GM13976 (cell line): ENCODE results near the gene SRPRB.

Source experiments
- DNase-seq: peaks from one replicate; pipeline ENCODE4 v3.0.0; 2012; ENCODE audit warnings: low spot score
- in situ Hi-C: fragments of 300-500 bp; cut with MboI; formaldehyde crosslinking; loops from one replicate; pipeline ENCODE4 v1.12.0; 2022; ENCODE audit warnings: low sequenced_read_pairs, mixed read lengths, inconsistent platforms; ENCODE audit not compliant: unreplicated experiment
- TF ChIP-seq, protein P1 (sequence below): IDR thresholded peaks from 2 replicates; pipeline ENCODE4 v1.5.1; 2012; ENCODE audit warnings: borderline replicate concordance, mild to moderate bottlenecking; ENCODE audit not compliant: insufficient read depth; ENCODE audit errors: extremely low read depth, missing control alignments, control extremely low read depth

The SRPRB gene

DNA sequence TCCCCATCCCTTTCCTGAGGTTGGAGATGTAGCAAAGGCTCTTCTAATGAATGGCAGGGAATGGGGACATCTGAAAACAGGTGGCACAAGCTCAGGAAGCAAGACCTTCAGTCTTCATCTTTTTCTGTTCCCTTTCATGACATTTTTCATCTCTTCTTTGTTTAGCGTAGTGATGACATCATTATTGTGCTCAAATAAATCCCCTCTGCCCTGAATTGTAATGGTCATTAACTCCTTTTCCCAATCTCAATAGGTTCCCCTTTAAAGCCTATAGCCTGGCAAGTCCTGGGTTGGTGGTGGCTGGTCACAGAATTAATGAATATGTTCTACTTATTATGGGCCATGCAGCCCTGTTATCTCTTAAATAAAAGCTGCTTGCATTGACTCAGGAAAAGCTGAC lies 38.0 kb upstream of the SRPRB start:
- TF ChIP-seq, protein P1, sequence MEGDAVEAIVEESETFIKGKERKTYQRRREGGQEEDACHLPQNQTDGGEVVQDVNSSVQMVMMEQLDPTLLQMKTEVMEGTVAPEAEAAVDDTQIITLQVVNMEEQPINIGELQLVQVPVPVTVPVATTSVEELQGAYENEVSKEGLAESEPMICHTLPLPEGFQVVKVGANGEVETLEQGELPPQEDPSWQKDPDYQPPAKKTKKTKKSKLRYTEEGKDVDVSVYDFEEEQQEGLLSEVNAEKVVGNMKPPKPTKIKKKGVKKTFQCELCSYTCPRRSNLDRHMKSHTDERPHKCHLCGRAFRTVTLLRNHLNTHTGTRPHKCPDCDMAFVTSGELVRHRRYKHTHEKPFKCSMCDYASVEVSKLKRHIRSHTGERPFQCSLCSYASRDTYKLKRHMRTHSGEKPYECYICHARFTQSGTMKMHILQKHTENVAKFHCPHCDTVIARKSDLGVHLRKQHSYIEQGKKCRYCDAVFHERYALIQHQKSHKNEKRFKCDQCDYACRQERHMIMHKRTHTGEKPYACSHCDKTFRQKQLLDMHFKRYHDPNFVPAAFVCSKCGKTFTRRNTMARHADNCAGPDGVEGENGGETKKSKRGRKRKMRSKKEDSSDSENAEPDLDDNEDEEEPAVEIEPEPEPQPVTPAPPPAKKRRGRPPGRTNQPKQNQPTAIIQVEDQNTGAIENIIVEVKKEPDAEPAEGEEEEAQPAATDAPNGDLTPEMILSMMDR: no peak
- in situ Hi-C loops: no loop called here
- DNase-seq: no peak

DNA sequence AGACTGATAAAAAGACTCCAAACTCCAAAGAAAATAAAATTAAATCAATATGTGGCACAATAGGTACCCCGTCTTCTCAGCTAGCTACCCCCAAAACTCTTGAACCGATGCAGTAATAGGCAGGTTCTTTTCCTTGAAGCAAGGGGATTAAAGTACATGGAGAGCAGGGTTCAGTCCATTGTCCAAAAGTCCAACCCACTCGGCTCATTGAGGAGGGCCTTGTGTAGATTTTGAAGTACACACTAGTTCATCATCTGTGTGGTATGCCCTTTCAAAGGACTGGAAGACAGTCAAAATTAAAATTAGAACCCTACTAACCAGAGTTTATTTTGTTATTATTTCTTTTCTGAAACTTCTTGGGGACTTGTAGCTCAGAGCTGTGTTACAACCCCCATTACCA lies 36.1 kb upstream of the SRPRB start:
- TF ChIP-seq, protein P1: no peak
- in situ Hi-C loops: no loop called here
- DNase-seq: no peak

DNA sequence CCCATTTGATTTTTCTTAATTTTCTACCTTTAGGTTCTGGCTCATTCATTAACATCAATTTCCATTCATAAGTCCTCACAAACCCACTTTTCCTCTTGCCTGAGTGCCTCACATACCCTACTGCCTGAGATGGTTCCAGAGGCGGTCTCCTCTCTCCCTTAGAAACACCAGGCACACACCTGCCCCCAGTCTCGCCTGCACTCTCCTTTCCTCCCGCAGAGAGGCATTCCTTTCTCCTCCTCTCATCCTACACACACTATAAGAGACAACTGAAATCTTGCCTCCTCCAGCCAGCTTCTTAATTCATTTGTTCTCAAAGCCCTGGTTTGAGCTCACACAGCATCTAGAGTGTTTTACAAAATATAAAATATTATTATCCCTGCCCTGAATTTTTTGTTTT lies 31.9 kb upstream of the SRPRB start:
- DNase-seq: no peak
- in situ Hi-C loops: no loop called here
- TF ChIP-seq, protein P1: no peak

DNA sequence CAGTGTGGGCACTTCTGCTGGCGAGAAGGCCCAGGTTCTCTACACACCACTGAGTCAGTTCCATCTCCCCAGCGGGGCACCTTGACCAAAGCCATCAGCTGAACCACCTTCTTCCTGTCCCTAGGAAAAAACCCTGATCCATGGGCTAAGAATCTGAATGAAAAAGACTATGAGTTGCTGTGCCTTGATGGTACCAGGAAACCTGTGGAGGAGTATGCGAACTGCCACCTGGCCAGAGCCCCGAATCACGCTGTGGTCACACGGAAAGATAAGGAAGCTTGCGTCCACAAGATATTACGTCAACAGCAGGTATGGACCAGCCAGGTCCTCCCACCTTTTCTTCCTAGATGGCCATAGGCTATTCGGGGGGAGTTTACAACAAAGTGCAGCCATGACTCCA lies 30.3 kb upstream of the SRPRB start:
- TF ChIP-seq, protein P1: no peak
- no peak for DNase-seq
- in situ Hi-C loops: no loop called here

DNA sequence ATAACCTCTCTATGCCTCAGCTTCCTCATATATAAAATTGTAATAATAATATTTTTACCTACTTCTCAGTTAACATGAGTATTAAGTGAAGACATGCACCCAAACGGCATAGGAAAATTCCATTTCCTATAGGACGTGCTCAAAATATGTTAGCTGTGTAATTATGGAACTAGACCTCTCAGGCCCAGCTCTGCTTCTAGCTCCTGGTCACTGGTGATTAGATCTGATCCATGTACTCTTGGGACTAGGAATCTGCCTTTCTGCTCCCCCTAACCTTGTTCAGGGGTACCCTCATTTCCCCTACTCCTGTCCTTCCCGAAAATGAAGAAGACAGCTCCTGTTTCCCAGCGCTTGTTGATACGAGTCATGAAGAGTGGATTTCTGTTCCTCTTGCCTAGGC lies 29.8 kb upstream of the SRPRB start:
- TF ChIP-seq, protein P1: no peak
- in situ Hi-C loops: no loop called here
- no peak for DNase-seq

DNA sequence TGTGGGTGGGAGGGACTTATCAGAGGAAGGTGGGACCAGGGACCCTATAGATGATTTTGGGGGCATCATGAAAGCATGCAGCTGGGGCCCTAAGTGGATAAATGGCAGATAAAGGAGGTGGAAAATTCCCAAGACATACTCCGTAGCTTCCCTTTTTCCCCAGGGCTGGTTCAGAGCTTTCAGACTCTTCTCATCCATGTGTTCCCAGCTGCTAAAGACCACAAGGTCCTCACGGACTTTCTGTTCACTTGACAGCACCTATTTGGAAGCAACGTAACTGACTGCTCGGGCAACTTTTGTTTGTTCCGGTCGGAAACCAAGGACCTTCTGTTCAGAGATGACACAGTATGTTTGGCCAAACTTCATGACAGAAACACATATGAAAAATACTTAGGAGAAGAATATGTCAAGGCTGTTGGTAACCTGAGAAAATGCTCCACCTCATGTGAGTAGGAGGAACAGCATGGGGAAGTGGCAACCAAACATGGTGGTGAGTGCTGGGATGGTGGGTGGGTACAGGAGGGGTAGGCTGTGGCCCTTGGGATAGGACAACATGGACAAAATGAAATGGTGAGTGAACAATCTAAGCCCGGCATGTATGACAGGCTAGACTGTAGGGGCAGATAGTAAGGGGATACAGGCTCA lies 28.7 kb upstream of the SRPRB start:
- in situ Hi-C loops: no loop called here
- no peak for DNase-seq
- TF ChIP-seq, protein P1: no peak

DNA sequence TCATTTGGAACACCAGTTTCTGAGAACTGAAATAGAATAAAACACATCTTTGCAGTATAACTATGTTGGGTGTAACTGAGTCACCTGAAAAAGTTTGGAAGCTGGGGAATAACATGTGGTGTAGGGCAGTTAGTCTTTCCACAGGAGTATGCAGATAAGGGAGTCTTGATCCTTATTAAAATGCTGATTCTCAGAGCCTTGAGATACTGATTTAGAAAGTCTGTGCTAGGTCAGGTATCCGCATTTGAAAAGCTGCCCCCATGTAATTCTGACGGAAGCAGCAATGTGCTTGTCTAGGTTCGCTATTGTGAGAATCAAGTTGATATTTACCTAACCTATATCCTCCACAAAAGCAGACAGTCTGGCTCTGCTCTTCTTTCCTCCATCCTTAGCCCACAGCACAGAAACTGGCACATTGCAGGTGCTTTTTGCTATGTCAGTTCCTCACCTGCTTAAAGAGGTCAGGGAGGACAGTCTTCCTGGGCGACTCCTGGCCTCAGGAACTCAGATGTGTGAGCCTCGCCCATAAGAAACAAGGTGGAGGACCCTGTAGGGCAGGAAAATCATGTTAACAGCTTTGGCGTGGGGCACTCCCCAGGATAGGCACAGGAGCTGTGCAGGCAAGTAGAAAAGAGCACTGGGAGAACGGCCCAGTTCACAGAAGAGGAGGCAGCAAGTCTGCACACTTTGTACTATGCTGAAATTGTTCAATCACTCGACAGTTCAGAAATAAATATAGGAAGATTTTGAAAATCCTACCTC lies 27.6 kb upstream of the SRPRB start:
- TF ChIP-seq, protein P1: no peak
- DNase-seq: no peak
- in situ Hi-C loops: no loop called here
